ENCODE data around the gene MINDY4.

MINDY4 gene

GRCh38 chr7:30841801-30842541 is 70.8 kb downstream of the MINDY4 start:
- Histone ChIP-seq H3K27me3 (replicated peaks) (no peaks in the 10 kb centered on the region), H3K27ac (no peak overlapping the region), H3K36me3 (replicated peaks) (no peaks in the 10 kb centered on the region), H3K4me3 (ENCODE audit: low read depth, low read length) (no peak overlapping the region)
- DNase-seq, result no peak
- TF ChIP-seq, protein P1, sequence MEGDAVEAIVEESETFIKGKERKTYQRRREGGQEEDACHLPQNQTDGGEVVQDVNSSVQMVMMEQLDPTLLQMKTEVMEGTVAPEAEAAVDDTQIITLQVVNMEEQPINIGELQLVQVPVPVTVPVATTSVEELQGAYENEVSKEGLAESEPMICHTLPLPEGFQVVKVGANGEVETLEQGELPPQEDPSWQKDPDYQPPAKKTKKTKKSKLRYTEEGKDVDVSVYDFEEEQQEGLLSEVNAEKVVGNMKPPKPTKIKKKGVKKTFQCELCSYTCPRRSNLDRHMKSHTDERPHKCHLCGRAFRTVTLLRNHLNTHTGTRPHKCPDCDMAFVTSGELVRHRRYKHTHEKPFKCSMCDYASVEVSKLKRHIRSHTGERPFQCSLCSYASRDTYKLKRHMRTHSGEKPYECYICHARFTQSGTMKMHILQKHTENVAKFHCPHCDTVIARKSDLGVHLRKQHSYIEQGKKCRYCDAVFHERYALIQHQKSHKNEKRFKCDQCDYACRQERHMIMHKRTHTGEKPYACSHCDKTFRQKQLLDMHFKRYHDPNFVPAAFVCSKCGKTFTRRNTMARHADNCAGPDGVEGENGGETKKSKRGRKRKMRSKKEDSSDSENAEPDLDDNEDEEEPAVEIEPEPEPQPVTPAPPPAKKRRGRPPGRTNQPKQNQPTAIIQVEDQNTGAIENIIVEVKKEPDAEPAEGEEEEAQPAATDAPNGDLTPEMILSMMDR (IDR thresholded peaks at IDR 0.05; ENCODE audit: low read depth, low read length, missing control alignments), result no peak
- in situ Hi-C loops (cut with HindIII; ENCODE audit: low pct_ligation_motif_present, low sequenced_read_pairs), result no loop called here

- no peak overlapping the region for H3K27ac ChIP-seq
- TF ChIP-seq, protein P1 (IDR thresholded peaks at IDR 0.05; ENCODE audit: low read depth, low read length, missing control alignments), result no peak
Measured at GRCh38 chr7:30842542-30843451, 71.6 kb downstream of the MINDY4 start.

GRCh38 chr7:30843741-30844482 is 72.7 kb downstream of the MINDY4 start:
- no peak overlapping the region for H3K4me3 ChIP-seq (ENCODE audit: low read depth, low read length)
- H3K27ac ChIP-seq, result no peak overlapping the region
- H3K27me3 ChIP-seq (replicated peaks), result no peaks in the 10 kb centered on the region
- DNase-seq, result no peak
- TF ChIP-seq, protein P1 (IDR thresholded peaks at IDR 0.05; ENCODE audit: low read depth, low read length, missing control alignments), result peak; percentile 7
- H3K36me3 ChIP-seq (replicated peaks), result no peaks in the 10 kb centered on the region
- in situ Hi-C loops (cut with HindIII; ENCODE audit: low pct_ligation_motif_present, low sequenced_read_pairs), result no loop called here

More at GRCh38 chr7:30842542-30843451, 71.6 kb downstream of the MINDY4 start:
- Histone ChIP-seq H3K27me3 (replicated peaks) (no peaks in the 10 kb centered on the region), H3K4me3 (ENCODE audit: low read depth, low read length) (no peak overlapping the region), H3K36me3 (replicated peaks) (no peaks in the 10 kb centered on the region)
- in situ Hi-C loops (cut with HindIII; ENCODE audit: low pct_ligation_motif_present, low sequenced_read_pairs), result no loop called here
- no peak for DNase-seq

GRCh38 chr7:30844483-30844874 is 73.3 kb downstream of the MINDY4 start:
- no peak for DNase-seq
- no peak overlapping the region for H3K4me3 ChIP-seq (ENCODE audit: low read depth, low read length)
- H3K27ac ChIP-seq, result no peak overlapping the region
- no peaks in the 10 kb centered on the region for H3K36me3 ChIP-seq (replicated peaks)
- in situ Hi-C loops (cut with HindIII; ENCODE audit: low pct_ligation_motif_present, low sequenced_read_pairs), result no loop called here
- TF ChIP-seq, protein P1 (IDR thresholded peaks at IDR 0.05; ENCODE audit: low read depth, low read length, missing control alignments), result no peak
- H3K27me3 ChIP-seq (replicated peaks), result no peaks in the 10 kb centered on the region

DNA sequence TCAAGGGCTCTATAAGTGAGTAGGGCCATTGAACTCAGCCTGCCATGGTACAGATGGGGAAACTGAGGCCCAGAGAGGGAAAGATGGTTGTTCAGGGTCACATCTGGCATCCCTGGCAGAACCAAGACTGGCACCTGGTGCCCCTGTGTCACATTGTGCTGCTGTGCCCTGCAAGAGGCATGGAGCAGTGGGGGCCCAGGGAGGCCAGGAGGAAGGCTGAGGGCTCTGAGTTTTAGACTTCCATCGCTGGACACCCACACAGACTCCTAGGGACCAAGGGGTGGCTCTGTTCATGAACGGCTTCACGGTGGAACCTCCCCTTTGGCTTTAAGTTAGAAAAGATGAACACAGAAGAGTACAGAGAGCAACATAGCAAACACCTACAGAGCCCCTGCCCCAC is 73.7 kb downstream of the MINDY4 start:
- TF ChIP-seq, protein P1 (IDR thresholded peaks at IDR 0.05; ENCODE audit: low read depth, low read length, missing control alignments), result no peak
- Histone ChIP-seq H3K27me3 (replicated peaks) (no peaks in the 10 kb centered on the region), H3K4me3 (ENCODE audit: low read depth, low read length) (no peak overlapping the region), H3K36me3 (replicated peaks) (no peaks in the 10 kb centered on the region), H3K27ac (no peak overlapping the region)
- in situ Hi-C loops (cut with HindIII; ENCODE audit: low pct_ligation_motif_present, low sequenced_read_pairs), result no loop called here
- DNase-seq, result no peak
